HEK293 (cell line): ENCODE data around the gene CCDC187.

Source experiments
- CTCF ChIA-PET: fragments of 350-600 bp; formaldehyde crosslinking; extraction: SDS; loops from one replicate; lab custom pipeline; 2021; ENCODE audit warnings: antibody characterized with exemption; lab: Yijun Ruan, JAX
- POLR2A ChIA-PET: fragments of 300-600 bp; formaldehyde crosslinking; extraction: SDS; loops from one replicate; lab custom pipeline; 2020; ENCODE audit warnings: antibody characterized with exemption, inconsistent platforms; lab: Yijun Ruan, JAX
- H3K27ac ChIP-seq: fragments of 200-500 bp; sonication (Bioruptor generic); 2 replicates; pipeline ENCODE4 v1.5.1; 2014; ENCODE audit warnings: low read depth, low read length, control low read depth, inconsistent platforms; ENCODE audit errors: extremely low read depth
- H3K36me3 ChIP-seq, 2 experiments: fragments of 200-500 bp in 1 of 2; sonication (Bioruptor generic) in 1 of 2; 1 replicate in 1 of 2; 2 replicates in 1 of 2; pipeline ENCODE4 v1.5.1; 2014 to 2017; ENCODE audit warnings: inconsistent platforms in 2 of 2, low read length in 2 of 2; ENCODE audit not compliant: control insufficient read depth in 2 of 2, insufficient read depth in 1 of 2
- H3K4me1 ChIP-seq: fragments of 200-500 bp; sonication (Bioruptor generic); 2 replicates; pipeline ENCODE4 v1.5.1; 2014; ENCODE audit warnings: mild to moderate bottlenecking, low read length, inconsistent platforms; ENCODE audit not compliant: control insufficient read depth, insufficient read depth
- H3K4me3 ChIP-seq: 2 replicates; pipeline ENCODE4 v1.5.1; 2011; ENCODE audit warnings: low read depth, mild to moderate bottlenecking, control low read depth, low read length, moderate library complexity
- H3K9me3 ChIP-seq: fragments of 200-500 bp; sonication (Bioruptor generic); 2 replicates; pipeline ENCODE4 v1.5.1; 2014; ENCODE audit warnings: low read depth, low read length, inconsistent platforms; ENCODE audit not compliant: control insufficient read depth, insufficient read depth
- BCL11A ChIP-seq: fragments of 450-650 bp; formaldehyde crosslinking; IDR thresholded peaks from 2 replicates; pipeline ENCODE4 v1.5.1; 2016; ENCODE audit warnings: low read depth, missing biosample characterization, missing genetic modification characterization
- EGR2 ChIP-seq: fragments of 450-650 bp; formaldehyde crosslinking; IDR thresholded peaks from 2 replicates; pipeline ENCODE4 v1.5.1; 2016; ENCODE audit warnings: low read depth, missing biosample characterization, missing genetic modification characterization
- GFI1B ChIP-seq: fragments of 450-650 bp; formaldehyde crosslinking; IDR thresholded peaks from 2 replicates; pipeline ENCODE4 v1.5.1; 2016; ENCODE audit warnings: missing biosample characterization, missing genetic modification characterization
- GLIS1 ChIP-seq: fragments of 450-650 bp; formaldehyde crosslinking; IDR thresholded peaks from 2 replicates; pipeline ENCODE4 v1.5.1; 2016; ENCODE audit warnings: missing biosample characterization, missing genetic modification characterization
- GLIS2 ChIP-seq: fragments of 450-650 bp; formaldehyde crosslinking; IDR thresholded peaks from 2 replicates; pipeline ENCODE4 v1.5.1; 2016; ENCODE audit warnings: missing biosample characterization, missing genetic modification characterization
- KLF1 ChIP-seq: fragments of 450-650 bp; formaldehyde crosslinking; IDR thresholded peaks from 2 replicates; pipeline ENCODE4 v1.5.1; 2016; ENCODE audit warnings: missing biosample characterization, missing genetic modification characterization
- KLF9 ChIP-seq: fragments of 450-650 bp; formaldehyde crosslinking; IDR thresholded peaks from 2 replicates; pipeline ENCODE4 v1.5.1; 2016; ENCODE audit warnings: missing biosample characterization, missing genetic modification characterization, low read depth
- OSR2 ChIP-seq: fragments of 450-650 bp; formaldehyde crosslinking; IDR thresholded peaks from 2 replicates; pipeline ENCODE4 v1.5.1; 2016; ENCODE audit warnings: missing biosample characterization, missing genetic modification characterization
- SP2 ChIP-seq: fragments of 450-650 bp; formaldehyde crosslinking; IDR thresholded peaks from 2 replicates; pipeline ENCODE4 v1.5.1; 2016; ENCODE audit warnings: missing biosample characterization, missing genetic modification characterization
- ZBTB1 ChIP-seq: fragments of 450-650 bp; formaldehyde crosslinking; IDR thresholded peaks from 2 replicates; pipeline ENCODE4 v1.5.1; 2016; ENCODE audit warnings: missing biosample characterization, missing genetic modification characterization
- ZBTB17 ChIP-seq: fragments of 450-650 bp; formaldehyde crosslinking; IDR thresholded peaks from 2 replicates; pipeline ENCODE4 v1.5.1; 2016; ENCODE audit warnings: missing biosample characterization, missing genetic modification characterization
- ZBTB48 ChIP-seq: fragments of 450-650 bp; formaldehyde crosslinking; IDR thresholded peaks from 2 replicates; pipeline ENCODE4 v1.5.1; 2016; ENCODE audit warnings: missing biosample characterization, missing genetic modification characterization
- ZBTB8A ChIP-seq: fragments of 450-650 bp; formaldehyde crosslinking; IDR thresholded peaks from 2 replicates; pipeline ENCODE4 v1.5.1; 2016; ENCODE audit warnings: missing biosample characterization, missing genetic modification characterization
- ZFP69B ChIP-seq: fragments of 450-650 bp; formaldehyde crosslinking; IDR thresholded peaks from 2 replicates; pipeline ENCODE4 v1.5.1; 2016; ENCODE audit warnings: missing biosample characterization, missing genetic modification characterization
- ZIC2 ChIP-seq: fragments of 450-650 bp; formaldehyde crosslinking; IDR thresholded peaks from 2 replicates; pipeline ENCODE4 v1.5.1; 2016; ENCODE audit warnings: missing biosample characterization, missing genetic modification characterization
- ZNF2 ChIP-seq: fragments of 450-650 bp; formaldehyde crosslinking; IDR thresholded peaks from 2 replicates; pipeline ENCODE4 v1.5.1; 2016; ENCODE audit warnings: missing biosample characterization, missing genetic modification characterization
- ZNF341 ChIP-seq: fragments of 450-650 bp; formaldehyde crosslinking; IDR thresholded peaks from 2 replicates; pipeline ENCODE4; 2016; ENCODE audit warnings: low read depth, missing biosample characterization, missing genetic modification characterization
- ZNF394 ChIP-seq: fragments of 450-650 bp; formaldehyde crosslinking; IDR thresholded peaks from 2 replicates; pipeline ENCODE4 v1.5.1; 2016; ENCODE audit warnings: missing biosample characterization, missing genetic modification characterization, mild to moderate bottlenecking, moderate library complexity, borderline replicate concordance
- ZNF600 ChIP-seq: fragments of 450-650 bp; formaldehyde crosslinking; IDR thresholded peaks from 2 replicates; pipeline ENCODE4 v1.5.1; 2016; ENCODE audit warnings: missing biosample characterization, missing genetic modification characterization
- ZNF629 ChIP-seq: fragments of 450-650 bp; formaldehyde crosslinking; IDR thresholded peaks from 2 replicates; pipeline ENCODE4 v1.5.1; 2017; ENCODE audit warnings: missing biosample characterization, missing genetic modification characterization
- ZNF677 ChIP-seq: fragments of 450-650 bp; IDR thresholded peaks from 2 replicates; pipeline ENCODE4 v1.5.0; 2018; ENCODE audit warnings: missing biosample characterization, mild to moderate bottlenecking, missing genetic modification characterization, moderate library complexity
- ZXDB ChIP-seq: fragments of 450-650 bp; formaldehyde crosslinking; IDR thresholded peaks from 2 replicates; pipeline ENCODE4 v1.5.1; 2016; ENCODE audit warnings: missing biosample characterization, missing genetic modification characterization
- TF ChIP-seq, protein P1 (sequence below): fragments of 450-650 bp; formaldehyde crosslinking; IDR thresholded peaks from 2 replicates; pipeline ENCODE4 v1.5.1; 2016; ENCODE audit warnings: missing biosample characterization, missing genetic modification characterization
- TF ChIP-seq, protein P2 (sequence below): fragments of 450-650 bp; formaldehyde crosslinking; IDR thresholded peaks from 2 replicates; pipeline ENCODE4 v1.5.1; 2016; ENCODE audit warnings: missing biosample characterization, missing genetic modification characterization
- TF ChIP-seq, protein P3 (sequence below): fragments of 450-650 bp; formaldehyde crosslinking; IDR thresholded peaks from 2 replicates; pipeline ENCODE4 v1.5.1; 2016; ENCODE audit warnings: missing biosample characterization, missing genetic modification characterization

The CCDC187 gene

DNA sequence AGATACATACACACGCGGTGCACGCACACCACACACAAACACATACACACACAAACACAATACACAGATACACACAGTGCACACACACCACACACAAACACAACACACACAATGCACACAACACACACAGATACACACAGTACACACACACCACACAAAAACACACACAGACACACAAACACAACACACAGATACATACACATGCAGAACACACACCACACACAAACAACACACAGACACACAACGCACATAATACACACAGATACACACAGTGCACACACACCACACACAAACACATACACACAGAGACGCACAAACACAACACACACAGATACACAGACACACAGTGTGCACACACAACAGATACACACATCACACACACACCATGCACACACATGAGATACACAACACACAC, 5.9 kb upstream of the CCDC187 start (continued):
- no peak for TF ChIP-seq ZNF629
- no peak for TF ChIP-seq BCL11A (tag by site-specific recombination)

DNA sequence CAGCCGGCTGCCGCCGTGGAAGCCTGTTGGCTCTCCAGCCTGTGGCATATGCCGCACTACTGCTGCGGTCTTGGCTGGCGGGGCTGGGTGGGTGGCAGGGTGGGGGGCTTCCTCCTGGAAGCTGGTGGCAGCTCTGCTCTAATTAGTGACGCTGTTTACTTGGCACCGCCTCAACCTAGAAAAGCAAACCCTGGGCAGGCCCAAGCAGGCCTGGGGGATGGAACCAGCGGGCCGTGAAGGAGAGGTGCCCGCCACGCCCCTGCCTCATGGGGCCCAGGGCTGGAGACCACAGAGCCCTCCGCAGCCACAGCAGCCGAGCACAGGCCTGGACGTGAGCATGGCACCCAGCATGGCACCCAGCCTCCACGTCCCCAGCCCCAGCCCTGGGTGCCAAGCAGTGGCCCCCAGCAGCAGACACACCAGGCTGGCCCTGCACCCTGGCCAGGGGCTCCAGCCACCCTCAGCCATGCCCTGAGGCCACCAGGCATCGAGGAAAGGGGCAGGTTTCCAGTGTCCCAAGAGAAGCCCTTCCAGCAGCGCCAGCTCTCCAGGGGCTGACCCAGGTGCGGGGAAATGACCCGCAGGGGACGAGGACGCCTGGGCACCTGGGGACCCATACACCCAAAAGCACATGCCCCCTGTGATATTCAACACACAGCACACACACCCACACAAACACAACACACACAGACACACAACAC, 5.4 kb upstream of the CCDC187 start:
- Histone ChIP-seq H3K9me3 (no peaks in the 10 kb centered on the region), H3K4me1 (no peaks in the 10 kb centered on the region)
- CTCF ChIA-PET, result no interaction called here

More for the DNA sequence above, 5.4 kb upstream of the CCDC187 start:
- TF ChIP-seq ZBTB17 (0 out of 2 replicates have a peak, but pooled peaks have one; percentile 5), ZBTB8A (peak; percentile 93), SP2 (peak; percentile 37; the same call in 1 of the 2 replicates), ZNF2 (tag by site-specific recombination) (no peak), GLIS1 (0 out of 2 replicates have a peak, but pooled peaks have one; percentile 12), ZBTB1 (tag by site-specific recombination) (no peak), ZBTB48 (tag by site-specific recombination) (no peak; the same call in none of the 2 replicates), ZXDB (tag by site-specific recombination) (no peak), ZNF341 (tag by site-specific recombination) (0 out of 2 replicates have a peak, but pooled peaks have one; percentile 21), BCL11A (tag by site-specific recombination) (no peak), ZNF600 (tag by site-specific recombination) (peak; percentile 30; the same call in 1 of the 2 replicates), GFI1B (tag by site-specific recombination) (no peak), OSR2 (tag by site-specific recombination) (peak; percentile 28; the same call in 1 of the 2 replicates), ZFP69B (no peak), KLF9 (tag by site-specific recombination) (peak; percentile 28; the same call in 1 of the 2 replicates), ZIC2 (tag by site-specific recombination) (peak; percentile 39), EGR2 (tag by site-specific recombination) (0 out of 2 replicates have a peak, but pooled peaks have one; percentile 8), ZNF677 (tag by site-specific recombination) (no peak), ZNF394 (tag by site-specific recombination) (no peak), KLF1 (tag by site-specific recombination) (peak; percentile 77), GLIS2 (tag by site-specific recombination) (peak; percentile 74)
- TF ChIP-seq, protein P1, sequence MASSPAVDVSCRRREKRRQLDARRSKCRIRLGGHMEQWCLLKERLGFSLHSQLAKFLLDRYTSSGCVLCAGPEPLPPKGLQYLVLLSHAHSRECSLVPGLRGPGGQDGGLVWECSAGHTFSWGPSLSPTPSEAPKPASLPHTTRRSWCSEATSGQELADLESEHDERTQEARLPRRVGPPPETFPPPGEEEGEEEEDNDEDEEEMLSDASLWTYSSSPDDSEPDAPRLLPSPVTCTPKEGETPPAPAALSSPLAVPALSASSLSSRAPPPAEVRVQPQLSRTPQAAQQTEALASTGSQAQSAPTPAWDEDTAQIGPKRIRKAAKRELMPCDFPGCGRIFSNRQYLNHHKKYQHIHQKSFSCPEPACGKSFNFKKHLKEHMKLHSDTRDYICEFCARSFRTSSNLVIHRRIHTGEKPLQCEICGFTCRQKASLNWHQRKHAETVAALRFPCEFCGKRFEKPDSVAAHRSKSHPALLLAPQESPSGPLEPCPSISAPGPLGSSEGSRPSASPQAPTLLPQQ, result peak; percentile 74
- TF ChIP-seq, protein P2, sequence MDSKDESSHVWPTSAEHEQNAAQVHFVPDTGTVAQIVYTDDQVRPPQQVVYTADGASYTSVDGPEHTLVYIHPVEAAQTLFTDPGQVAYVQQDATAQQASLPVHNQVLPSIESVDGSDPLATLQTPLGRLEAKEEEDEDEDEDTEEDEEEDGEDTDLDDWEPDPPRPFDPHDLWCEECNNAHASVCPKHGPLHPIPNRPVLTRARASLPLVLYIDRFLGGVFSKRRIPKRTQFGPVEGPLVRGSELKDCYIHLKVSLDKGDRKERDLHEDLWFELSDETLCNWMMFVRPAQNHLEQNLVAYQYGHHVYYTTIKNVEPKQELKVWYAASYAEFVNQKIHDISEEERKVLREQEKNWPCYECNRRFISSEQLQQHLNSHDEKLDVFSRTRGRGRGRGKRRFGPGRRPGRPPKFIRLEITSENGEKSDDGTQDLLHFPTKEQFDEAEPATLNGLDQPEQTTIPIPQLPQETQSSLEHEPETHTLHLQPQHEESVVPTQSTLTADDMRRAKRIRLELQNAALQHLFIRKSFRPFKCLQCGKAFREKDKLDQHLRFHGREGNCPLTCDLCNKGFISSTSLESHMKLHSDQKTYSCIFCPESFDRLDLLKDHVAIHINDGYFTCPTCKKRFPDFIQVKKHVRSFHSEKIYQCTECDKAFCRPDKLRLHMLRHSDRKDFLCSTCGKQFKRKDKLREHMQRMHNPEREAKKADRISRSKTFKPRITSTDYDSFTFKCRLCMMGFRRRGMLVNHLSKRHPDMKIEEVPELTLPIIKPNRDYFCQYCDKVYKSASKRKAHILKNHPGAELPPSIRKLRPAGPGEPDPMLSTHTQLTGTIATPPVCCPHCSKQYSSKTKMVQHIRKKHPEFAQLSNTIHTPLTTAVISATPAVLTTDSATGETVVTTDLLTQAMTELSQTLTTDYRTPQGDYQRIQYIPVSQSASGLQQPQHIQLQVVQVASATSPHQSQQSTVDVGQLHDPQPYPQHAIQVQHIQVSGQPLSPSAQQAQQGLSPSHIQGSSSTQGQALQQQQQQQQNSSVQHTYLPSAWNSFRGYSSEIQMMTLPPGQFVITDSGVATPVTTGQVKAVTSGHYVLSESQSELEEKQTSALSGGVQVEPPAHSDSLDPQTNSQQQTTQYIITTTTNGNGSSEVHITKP, result peak; percentile 50
- TF ChIP-seq, protein P3, sequence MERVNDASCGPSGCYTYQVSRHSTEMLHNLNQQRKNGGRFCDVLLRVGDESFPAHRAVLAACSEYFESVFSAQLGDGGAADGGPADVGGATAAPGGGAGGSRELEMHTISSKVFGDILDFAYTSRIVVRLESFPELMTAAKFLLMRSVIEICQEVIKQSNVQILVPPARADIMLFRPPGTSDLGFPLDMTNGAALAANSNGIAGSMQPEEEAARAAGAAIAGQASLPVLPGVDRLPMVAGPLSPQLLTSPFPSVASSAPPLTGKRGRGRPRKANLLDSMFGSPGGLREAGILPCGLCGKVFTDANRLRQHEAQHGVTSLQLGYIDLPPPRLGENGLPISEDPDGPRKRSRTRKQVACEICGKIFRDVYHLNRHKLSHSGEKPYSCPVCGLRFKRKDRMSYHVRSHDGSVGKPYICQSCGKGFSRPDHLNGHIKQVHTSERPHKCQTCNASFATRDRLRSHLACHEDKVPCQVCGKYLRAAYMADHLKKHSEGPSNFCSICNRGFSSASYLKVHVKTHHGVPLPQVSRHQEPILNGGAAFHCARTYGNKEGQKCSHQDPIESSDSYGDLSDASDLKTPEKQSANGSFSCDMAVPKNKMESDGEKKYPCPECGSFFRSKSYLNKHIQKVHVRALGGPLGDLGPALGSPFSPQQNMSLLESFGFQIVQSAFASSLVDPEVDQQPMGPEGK (tag by site-specific recombination), result peak; percentile 87
- H3K4me3 ChIP-seq, result no peak overlapping the region
- POLR2A ChIA-PET, result no interaction called here
- no peak overlapping the region for H3K27ac ChIP-seq
- no peaks in the 10 kb centered on the region for H3K36me3 ChIP-seq
